ENCODE data around the gene KDSR. TPM values are rescaled to one million over a fixed set of nuclear protein-coding genes. Genes with fewer than 3 reads are reported as not detected.

The KDSR gene
- total RNA-seq, 1 donor from 2014 or later, result 87.7 TPM

DNA sequence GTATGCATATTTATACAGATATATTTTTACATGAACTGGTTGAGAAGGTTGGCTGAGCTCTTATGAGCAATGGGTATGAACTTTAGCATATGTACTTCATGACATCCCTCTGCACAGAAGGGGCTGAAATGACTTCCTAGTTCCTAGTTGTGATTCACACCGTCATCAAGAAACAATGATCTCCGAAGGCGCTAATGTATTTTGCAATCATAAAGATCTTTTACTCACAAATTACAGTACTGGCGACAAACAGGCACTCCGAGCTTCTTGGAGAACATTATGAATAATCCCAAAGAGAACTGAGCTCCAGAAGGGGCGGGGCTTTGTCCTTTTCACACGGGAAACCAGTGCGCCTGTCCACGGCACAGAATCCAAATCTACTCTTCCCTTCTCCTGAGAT, 65.6 kb downstream of the KDSR start:
- DNase-seq (ENCODE audit: extremely low spot score, unreplicated experiment), result no peak
- Mint-ChIP-seq H3K36me3 (ENCODE audit: unreplicated experiment) (no peaks in the 10 kb centered on the region), H3K27me3 (ENCODE audit: unreplicated experiment) (no peaks in the 10 kb centered on the region), H3K27ac (ENCODE audit: unreplicated experiment) (no peak overlapping the region), H3K4me3 (ENCODE audit: unreplicated experiment) (no peak overlapping the region), H3K9me3 (ENCODE audit: unreplicated experiment) (no peaks in the 10 kb centered on the region), H3K4me1 (ENCODE audit: unreplicated experiment) (peaks cover 27% of the 10 kb centered on the region)
- TF ChIP-seq, protein P1, sequence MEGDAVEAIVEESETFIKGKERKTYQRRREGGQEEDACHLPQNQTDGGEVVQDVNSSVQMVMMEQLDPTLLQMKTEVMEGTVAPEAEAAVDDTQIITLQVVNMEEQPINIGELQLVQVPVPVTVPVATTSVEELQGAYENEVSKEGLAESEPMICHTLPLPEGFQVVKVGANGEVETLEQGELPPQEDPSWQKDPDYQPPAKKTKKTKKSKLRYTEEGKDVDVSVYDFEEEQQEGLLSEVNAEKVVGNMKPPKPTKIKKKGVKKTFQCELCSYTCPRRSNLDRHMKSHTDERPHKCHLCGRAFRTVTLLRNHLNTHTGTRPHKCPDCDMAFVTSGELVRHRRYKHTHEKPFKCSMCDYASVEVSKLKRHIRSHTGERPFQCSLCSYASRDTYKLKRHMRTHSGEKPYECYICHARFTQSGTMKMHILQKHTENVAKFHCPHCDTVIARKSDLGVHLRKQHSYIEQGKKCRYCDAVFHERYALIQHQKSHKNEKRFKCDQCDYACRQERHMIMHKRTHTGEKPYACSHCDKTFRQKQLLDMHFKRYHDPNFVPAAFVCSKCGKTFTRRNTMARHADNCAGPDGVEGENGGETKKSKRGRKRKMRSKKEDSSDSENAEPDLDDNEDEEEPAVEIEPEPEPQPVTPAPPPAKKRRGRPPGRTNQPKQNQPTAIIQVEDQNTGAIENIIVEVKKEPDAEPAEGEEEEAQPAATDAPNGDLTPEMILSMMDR (IDR thresholded peaks at IDR 0.05), result no peak

DNA sequence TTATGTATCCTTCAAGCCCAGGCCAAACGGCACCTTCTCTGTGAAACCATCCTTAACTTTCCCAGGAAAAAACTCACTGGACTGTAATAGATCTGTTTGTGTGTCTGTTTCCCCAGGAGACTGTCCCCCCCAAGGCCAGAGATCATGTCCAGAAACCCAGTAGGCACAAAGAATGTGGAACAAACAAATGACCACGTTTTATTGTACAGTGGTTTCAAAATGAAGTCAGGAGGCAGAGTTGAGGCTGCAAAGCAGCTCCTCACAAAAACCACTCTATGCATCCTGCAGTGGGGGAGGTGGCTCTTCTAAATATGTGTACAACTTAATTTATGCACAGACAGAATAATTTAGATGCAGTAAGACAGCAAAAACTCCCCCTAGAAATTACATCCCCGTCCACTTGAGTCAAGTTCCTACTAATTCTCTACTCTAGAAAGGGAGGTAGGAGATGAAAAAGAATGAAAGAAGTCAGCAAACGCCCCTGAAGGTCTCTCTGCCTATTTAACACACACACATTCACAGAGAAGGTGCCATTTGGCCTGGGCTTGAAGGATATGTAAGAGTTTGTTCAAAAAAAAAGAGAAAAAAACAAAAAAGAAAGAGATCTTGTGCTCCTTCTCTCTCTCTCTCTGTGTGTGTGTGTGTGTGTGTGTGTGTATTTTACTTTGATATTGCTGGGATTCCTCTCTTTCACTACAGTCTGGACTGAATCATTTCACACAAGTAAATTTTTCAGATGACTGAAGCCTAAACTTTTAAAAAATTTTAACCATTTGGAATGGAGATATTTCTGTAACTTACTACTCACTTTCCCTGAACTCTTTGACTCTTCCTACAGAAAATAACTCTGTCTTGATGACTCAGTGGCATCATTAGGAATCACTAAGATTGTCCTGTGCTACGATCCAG, 66.9 kb downstream of the KDSR start:
- Mint-ChIP-seq H3K9me3 (ENCODE audit: unreplicated experiment) (no peaks in the 10 kb centered on the region), H3K4me3 (ENCODE audit: unreplicated experiment) (no peak overlapping the region), H3K27me3 (ENCODE audit: unreplicated experiment) (no peaks in the 10 kb centered on the region), H3K36me3 (ENCODE audit: unreplicated experiment) (no peaks in the 10 kb centered on the region), H3K4me1 (ENCODE audit: unreplicated experiment) (peaks cover 27% of the 10 kb centered on the region), H3K27ac (ENCODE audit: unreplicated experiment) (peak overlapping the region; percentile 51)
- TF ChIP-seq, protein P1 (IDR thresholded peaks at IDR 0.05), result no peak
- no peak for DNase-seq (ENCODE audit: extremely low spot score, unreplicated experiment)

DNA sequence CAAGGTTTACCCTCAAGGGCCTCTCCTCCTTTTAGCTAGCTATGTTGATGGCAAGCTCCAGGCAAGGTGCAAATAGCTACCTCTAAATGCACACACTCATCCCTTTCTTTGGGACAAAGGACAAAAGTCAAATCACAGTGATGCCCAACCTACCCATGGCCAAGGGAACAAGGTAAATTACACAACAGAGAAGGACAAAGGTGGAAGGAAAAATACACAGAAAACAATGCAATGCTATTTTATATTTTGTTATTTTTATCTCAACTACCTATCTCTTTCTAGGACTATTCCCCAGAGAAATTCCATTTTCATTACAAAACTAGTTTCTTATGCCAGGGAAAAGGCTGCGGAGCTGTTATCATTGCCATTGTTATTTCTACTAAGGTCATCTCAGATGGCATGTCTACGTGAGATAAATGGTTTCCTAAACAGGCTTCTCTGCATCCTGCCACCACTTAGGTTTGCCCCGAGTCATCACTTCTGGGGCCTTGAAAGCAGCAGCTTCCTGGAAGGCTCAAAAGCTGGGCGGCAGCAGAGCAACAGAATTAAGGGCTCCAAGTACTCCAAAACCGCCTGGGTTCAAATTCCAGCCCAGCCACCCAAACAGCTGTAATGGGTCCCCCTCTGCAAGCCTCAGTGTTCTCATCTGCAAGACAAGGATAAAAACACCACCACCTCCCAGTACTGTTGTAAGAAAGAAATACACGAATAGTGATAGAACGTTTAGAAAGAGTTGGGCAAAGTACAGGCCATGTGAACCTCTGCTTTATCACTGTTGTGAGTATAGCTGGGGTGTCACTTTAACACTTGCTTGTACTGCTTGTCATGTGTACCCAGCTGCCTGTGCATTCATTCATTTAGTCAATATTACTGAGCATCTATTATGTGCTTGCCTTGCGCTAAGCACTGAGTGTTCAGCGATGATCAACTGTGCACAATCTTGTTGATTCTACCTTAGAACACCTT, 68.3 kb downstream of the KDSR start:
- no peak for DNase-seq (ENCODE audit: extremely low spot score, unreplicated experiment)

DNA sequence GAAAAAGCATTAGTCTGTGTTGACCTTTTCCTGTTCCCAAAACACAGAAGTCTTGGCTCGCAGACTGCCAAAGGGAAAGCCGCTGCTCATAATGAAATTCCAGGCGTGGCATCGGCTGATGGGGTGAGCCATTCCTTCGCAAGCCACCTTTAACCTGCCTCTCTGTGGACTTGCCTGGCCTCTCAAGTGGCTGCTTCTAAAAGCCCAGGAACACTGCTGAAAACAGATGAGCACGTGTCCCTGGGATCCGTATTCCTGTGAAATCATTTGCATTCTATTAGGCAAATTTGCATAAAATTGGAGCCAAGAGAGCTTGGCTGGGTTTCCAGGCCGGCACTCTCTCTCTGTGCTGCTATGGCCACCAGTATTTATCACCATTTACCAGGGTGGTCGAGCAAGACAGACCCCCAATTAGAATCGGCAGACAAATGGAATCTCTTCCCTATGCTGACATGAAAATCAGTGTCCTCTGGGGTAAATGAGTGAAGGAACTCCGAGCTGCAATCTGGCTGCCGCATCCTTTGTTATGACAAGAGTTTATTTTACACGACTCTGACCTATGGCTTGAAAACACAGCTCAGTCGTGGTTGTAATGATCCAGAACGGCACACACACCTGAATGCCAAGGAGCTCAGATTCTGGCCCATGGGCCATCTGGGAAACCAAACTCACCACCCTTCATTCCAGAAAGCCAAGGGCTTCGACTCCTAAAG, 69.2 kb downstream of the KDSR start:
- Mint-ChIP-seq H3K36me3 (ENCODE audit: unreplicated experiment) (no peaks in the 10 kb centered on the region), H3K27me3 (ENCODE audit: unreplicated experiment) (no peaks in the 10 kb centered on the region)

More for the DNA sequence above, 68.3 kb downstream of the KDSR start:
- Mint-ChIP-seq H3K36me3 (ENCODE audit: unreplicated experiment) (no peaks in the 10 kb centered on the region), H3K4me3 (ENCODE audit: unreplicated experiment) (no peak overlapping the region), H3K27me3 (ENCODE audit: unreplicated experiment) (no peaks in the 10 kb centered on the region), H3K27ac (ENCODE audit: unreplicated experiment) (no peak overlapping the region), H3K4me1 (ENCODE audit: unreplicated experiment) (peaks cover 27% of the 10 kb centered on the region), H3K9me3 (ENCODE audit: unreplicated experiment) (no peaks in the 10 kb centered on the region)
- TF ChIP-seq, protein P1 (IDR thresholded peaks at IDR 0.05), result no peak

More for the DNA sequence above, 69.2 kb downstream of the KDSR start:
- Mint-ChIP-seq H3K4me1 (ENCODE audit: unreplicated experiment) (peaks cover 22% of the 10 kb centered on the region), H3K27ac (ENCODE audit: unreplicated experiment) (no peak overlapping the region), H3K4me3 (ENCODE audit: unreplicated experiment) (no peak overlapping the region), H3K9me3 (ENCODE audit: unreplicated experiment) (no peaks in the 10 kb centered on the region)
- DNase-seq (ENCODE audit: extremely low spot score, unreplicated experiment), result no peak
- TF ChIP-seq, protein P1 (IDR thresholded peaks at IDR 0.05), result no peak
